ENCODE measurements around the gene DMAC2L.

Gene DMAC2L

DNA sequence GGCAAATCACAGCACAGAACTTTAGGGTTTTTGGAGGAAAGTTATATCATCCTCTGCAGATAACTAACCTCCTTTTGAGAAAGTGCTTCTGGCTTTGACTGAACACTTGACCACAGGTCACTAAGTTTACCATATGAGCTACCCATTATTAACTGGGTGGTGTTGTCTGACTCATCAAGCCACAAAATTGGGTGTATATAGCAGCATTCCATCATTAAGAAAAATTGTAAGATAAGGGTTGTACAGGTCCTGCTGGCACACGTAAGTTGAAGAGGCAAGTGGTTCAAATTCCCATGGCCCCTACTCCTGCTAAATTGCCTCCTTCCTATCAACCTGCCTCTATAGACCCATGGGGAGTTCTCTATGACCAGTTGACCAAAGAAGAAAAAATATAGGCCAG lies 39.6 kb upstream of the DMAC2L start:
- H3K27ac Mint-ChIP-seq: no peak overlapping the region
- H3K4me3 Mint-ChIP-seq: no peak overlapping the region
- no peaks in the 10 kb centered on the region for H3K27me3 Mint-ChIP-seq (ENCODE audit: low read depth, poor library complexity)
- no peaks in the 10 kb centered on the region for H3K4me1 Mint-ChIP-seq
- no peak for TF ChIP-seq CTCF (IDR thresholded peaks at IDR 0.05)
- H3K9me3 Mint-ChIP-seq: peaks cover 7% of the 10 kb centered on the region
- DNase-seq: no peak
- peaks cover 38% of the 10 kb centered on the region for H3K36me3 Mint-ChIP-seq (ENCODE audit: low read depth)

- Mint-ChIP-seq H3K4me1 (no peaks in the 10 kb centered on the region), H3K4me3 (no peak overlapping the region), H3K36me3 (ENCODE audit: low read depth) (peaks cover 45% of the 10 kb centered on the region), H3K27me3 (ENCODE audit: low read depth, poor library complexity) (no peaks in the 10 kb centered on the region), H3K9me3 (peaks cover 3% of the 10 kb centered on the region), H3K27ac (peak overlapping the region; percentile 66)
- TF ChIP-seq CTCF (IDR thresholded peaks at IDR 0.05): no peak
- no peak for DNase-seq
These were observed 26.3 kb upstream of the DMAC2L start for GRCh38 chr14:50285861-50286260.

GRCh38 chr14:50288146-50288545 lies 24.0 kb upstream of the DMAC2L start:
- TF ChIP-seq CTCF (IDR thresholded peaks at IDR 0.05): no peak
- no peak overlapping the region for H3K4me3 Mint-ChIP-seq

DNA sequence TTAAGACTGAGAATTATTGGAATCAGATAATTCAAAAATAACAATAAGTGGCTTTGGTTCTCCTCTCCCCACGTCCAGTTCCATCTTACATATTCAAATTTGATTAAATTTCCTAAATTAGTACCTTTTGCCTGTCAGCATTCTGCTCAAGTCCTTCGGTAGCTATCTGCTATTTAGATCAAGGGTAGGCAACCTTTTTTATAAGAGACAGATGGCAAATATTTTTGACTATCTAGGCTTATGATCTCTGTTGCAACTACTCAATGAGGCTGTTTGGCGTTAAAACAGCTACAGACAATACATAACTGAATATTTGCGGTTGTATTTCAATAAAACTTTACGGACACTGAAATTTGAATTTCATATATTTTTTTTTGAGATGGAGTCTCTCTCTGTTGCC lies 21.8 kb upstream of the DMAC2L start:
- Mint-ChIP-seq H3K36me3 (ENCODE audit: low read depth) (peaks cover 56% of the 10 kb centered on the region), H3K27ac (no peak overlapping the region), H3K4me3 (no peak overlapping the region), H3K4me1 (no peaks in the 10 kb centered on the region), H3K27me3 (ENCODE audit: low read depth, poor library complexity) (no peaks in the 10 kb centered on the region), H3K9me3 (peaks cover 3% of the 10 kb centered on the region)
- no peak for TF ChIP-seq CTCF (IDR thresholded peaks at IDR 0.05)
- no peak for DNase-seq

More at GRCh38 chr14:50288146-50288545, 24.0 kb upstream of the DMAC2L start:
- Mint-ChIP-seq H3K27me3 (ENCODE audit: low read depth, poor library complexity) (no peaks in the 10 kb centered on the region), H3K27ac (no peak overlapping the region), H3K36me3 (ENCODE audit: low read depth) (peaks cover 51% of the 10 kb centered on the region), H3K4me1 (no peaks in the 10 kb centered on the region), H3K9me3 (peaks cover 3% of the 10 kb centered on the region)
- no peak for DNase-seq

GRCh38 chr14:50299585-50299984 lies 12.5 kb upstream of the DMAC2L start:
- Mint-ChIP-seq H3K4me3 (no peak overlapping the region), H3K27me3 (ENCODE audit: low read depth, poor library complexity) (peaks cover 8% of the 10 kb centered on the region), H3K27ac (peak overlapping the region; percentile 34), H3K9me3 (peaks cover 8% of the 10 kb centered on the region), H3K4me1 (no peaks in the 10 kb centered on the region), H3K36me3 (ENCODE audit: low read depth) (peaks cover 52% of the 10 kb centered on the region)
- no peak for DNase-seq
- TF ChIP-seq CTCF (IDR thresholded peaks at IDR 0.05): no peak

DNA sequence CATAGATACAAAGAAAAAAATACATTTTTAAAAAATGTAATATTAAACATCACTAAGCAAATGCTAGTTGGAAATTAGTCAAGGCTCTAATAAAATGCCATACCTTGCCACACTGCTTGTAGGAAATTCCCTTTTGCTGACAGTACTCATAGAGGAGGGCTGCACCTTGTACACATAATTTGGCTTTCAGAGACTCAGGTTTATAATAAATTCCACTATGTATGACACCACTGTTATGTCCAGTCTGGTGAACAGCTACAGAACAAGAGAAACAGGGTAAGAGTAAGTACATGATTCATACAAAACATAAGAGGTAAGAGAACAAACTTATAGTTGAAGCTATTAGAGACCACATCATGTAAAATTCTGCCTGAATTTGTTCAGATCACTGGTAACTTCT lies 10.2 kb upstream of the DMAC2L start:
- H3K27me3 Mint-ChIP-seq (ENCODE audit: low read depth, poor library complexity): peaks cover 8% of the 10 kb centered on the region
- no peak overlapping the region for H3K4me3 Mint-ChIP-seq
- peaks cover 17% of the 10 kb centered on the region for H3K9me3 Mint-ChIP-seq
- no peaks in the 10 kb centered on the region for H3K4me1 Mint-ChIP-seq
- H3K27ac Mint-ChIP-seq: peak overlapping the region; percentile 10
- H3K36me3 Mint-ChIP-seq (ENCODE audit: low read depth): peaks cover 63% of the 10 kb centered on the region
- DNase-seq: no peak
- no peak for TF ChIP-seq CTCF (IDR thresholded peaks at IDR 0.05)

Measured in nephron progenitor cell (in vitro differentiated cells).